B cell (primary cell): ENCODE data around the gene GPR148. TPM values are rescaled to one million over a fixed set of nuclear protein-coding genes. Genes with fewer than 3 reads are reported as not detected.

Source experiments
- ATAC-seq: fragments of 200-7000 bp; cut with Tn5 transposase; one replicate; pipeline ENCODE4 v1.10.0; 2021; ENCODE audit warnings: low read depth, mild to moderate bottlenecking, moderate number of reproducible peaks, moderate library complexity
- CTCF ChIA-PET: fragments of 350-600 bp; sonication (Branson Sonifier 250); formaldehyde crosslinking; loops from one replicate; lab custom pipeline; 2021; ENCODE audit warnings: antibody characterized with exemption, inconsistent platforms; lab: Charles Lee
- POLR2A ChIA-PET: fragments of 350-600 bp; sonication (Branson Sonifier 250); formaldehyde crosslinking; loops from one replicate; lab custom pipeline; 2021; ENCODE audit warnings: antibody characterized with exemption; lab: Charles Lee
- DNase-seq: peaks from one replicate; pipeline ENCODE4 v3.0.0; 2013
- H2AFZ ChIP-seq: 2 replicates; pipeline ENCODE4 v1.6.1; 2012; ENCODE audit warnings: mild to moderate bottlenecking, low read depth, low read length; ENCODE audit not compliant: insufficient read depth, poor library complexity, severe bottlenecking
- H3K27ac ChIP-seq, 2 donors: 1 replicate in 1 of 2; 2 replicates in 1 of 2; pipeline ENCODE4 v1.5.1; 2012 to 2013; ENCODE audit warnings: low read length in 2 of 2, mild to moderate bottlenecking in 2 of 2, moderate library complexity in 1 of 2
- H3K27me3 ChIP-seq, 4 experiments: fragments of 200-600 bp in 1 of 4; sonication (generic) in 1 of 4; replicated peaks in 1 of 4; 1 replicate in 2 of 4; 2 replicates in 2 of 4; pipeline versions ENCODE4 v1.6.1 to v1.7.0; 2013 to 2016; ENCODE audit warnings: low read length in 3 of 4, mild to moderate bottlenecking in 2 of 4, mixed read lengths in 1 of 4, moderate library complexity in 1 of 4; ENCODE audit not compliant: insufficient read depth in 4 of 4, control insufficient read depth in 3 of 4; ENCODE audit errors: control extremely low read depth in 1 of 4
- H3K36me3 ChIP-seq, 2 experiments: replicated peaks in 1 of 2; 1 replicate in 1 of 2; 2 replicates in 1 of 2; pipeline versions ENCODE4 v1.6.1 to v1.7.1; 2013; ENCODE audit warnings: low read length in 1 of 2; ENCODE audit not compliant: insufficient read depth in 2 of 2, control insufficient read depth in 1 of 2; ENCODE audit errors: control extremely low read depth in 1 of 2, extremely low read depth in 1 of 2
- H3K4me1 ChIP-seq, 2 donors: fragments of 200-600 bp in 1 of 2; sonication (generic) in 1 of 2; 1 replicate in 1 of 2; 2 replicates in 1 of 2; pipeline versions ENCODE4 v1.5.1 to v1.6.1; 2013 to 2017; ENCODE audit warnings: low read length in 2 of 2; ENCODE audit not compliant: control insufficient read depth in 2 of 2, insufficient read depth in 2 of 2
- H3K4me2 ChIP-seq: replicated peaks from 2 replicates; pipeline ENCODE3; 2012; ENCODE audit warnings: mild to moderate bottlenecking, low read depth, low read length; ENCODE audit not compliant: poor library complexity, severe bottlenecking
- H3K4me3 ChIP-seq, 5 experiments: fragments of 200-600 bp in 1 of 5; sonication (generic) in 1 of 5; 1 replicate in 3 of 5; 2 replicates in 2 of 5; pipeline versions ENCODE4 v1.5.1 to v1.7.0; 2011 to 2016; ENCODE audit warnings: low read length in 4 of 5, mild to moderate bottlenecking in 4 of 5, low read depth in 2 of 5, control low read depth in 1 of 5, moderate library complexity in 1 of 5; ENCODE audit not compliant: insufficient read depth in 1 of 5; ENCODE audit errors: control extremely low read depth in 1 of 5, extremely low read depth in 1 of 5
- H3K79me2 ChIP-seq: fragments of 200-600 bp; sonication (generic); one replicate; pipeline ENCODE4 v1.6.0; 2016; ENCODE audit warnings: low read length; ENCODE audit not compliant: control insufficient read depth, insufficient read depth
- H3K9ac ChIP-seq: fragments of 200-600 bp; sonication (generic); 2 replicates; pipeline ENCODE4 v1.6.1; 2017; ENCODE audit warnings: mild to moderate bottlenecking, low read length, moderate library complexity
- H3K9me3 ChIP-seq, 3 donors: one replicate each; pipeline versions ENCODE4 v1.6.1 to v1.7.1; 2013; ENCODE audit warnings: low read length in 2 of 3; ENCODE audit not compliant: control insufficient read depth in 2 of 3, insufficient read depth in 1 of 3; ENCODE audit errors: control extremely low read depth in 1 of 3
- H4K20me1 ChIP-seq: 2 replicates; pipeline ENCODE4 v1.6.0; 2012; ENCODE audit warnings: mild to moderate bottlenecking, low read length; ENCODE audit not compliant: insufficient read depth, control insufficient read depth, poor library complexity, severe bottlenecking
- H3K27ac Mint-ChIP-seq: one replicate; pipeline ENCODE4 v1.8.0; 2021; ENCODE audit warnings: mixed read lengths
- H3K27me3 Mint-ChIP-seq: one replicate; pipeline ENCODE4 v1.8.0; 2021; ENCODE audit warnings: mixed read lengths
- H3K4me1 Mint-ChIP-seq: one replicate; pipeline ENCODE4 v1.8.0; 2021; ENCODE audit warnings: mixed read lengths
- H3K4me3 Mint-ChIP-seq: one replicate; pipeline ENCODE4 v1.8.0; 2021; ENCODE audit warnings: mixed read lengths
- H3K9me3 Mint-ChIP-seq: one replicate; pipeline ENCODE4 v1.8.0; 2022; ENCODE audit warnings: mixed read lengths; ENCODE audit not compliant: insufficient read depth
- EZH2 ChIP-seq: IDR thresholded peaks from 2 replicates; pipeline ENCODE4 v1.6.1; 2012; ENCODE audit warnings: borderline replicate concordance, low read depth, mild to moderate bottlenecking, moderate library complexity, low read length; ENCODE audit not compliant: insufficient read depth, poor library complexity, severe bottlenecking
- WGBS: methylation state at CpG from one replicate; pipeline ENCODE4 v1.1.5; 2013; ENCODE audit warnings: missing lambda C conversion rate; ENCODE audit not compliant: insufficient coverage; 5-methylcytosine and 5-hydroxymethylcytosine counted together
- intact Hi-C: fragments of 100-400 bp; cut with micrococcal nuclease; formaldehyde crosslinking; loops from one replicate; pipeline ENCODE4 v1.10.0; 2022
- polyA plus RNA-seq: library from polyadenylated mRNA; depleted of rRNA; stranded (reverse); fragments of >200 nt; gene quantifications from 2 replicates; pipeline ENCODE4 v1.2.3, GENCODE V29; 2012
- total RNA-seq, 2 donors: library from RNA; stranded (reverse); fragments of 120-200 nt in 1 of 2; gene quantifications; 1 replicate in 1 of 2; 2 replicates in 1 of 2; pipeline versions ENCODE4 v1.2.3 to v1.2.4, GENCODE V29; 2013 to 2022
- TF ChIP-seq, protein P1 (sequence below): fragments of 200-600 bp; IDR thresholded peaks from one replicate; pipeline ENCODE4 v1.8.0; 2022; ENCODE audit warnings: antibody characterized with exemption, mild to moderate bottlenecking

Gene GPR148
- total and polyA plus RNA-seq, 2 donors (not counting 1 experiment from before 2014, with no cell fraction given) = not detected

DNA sequence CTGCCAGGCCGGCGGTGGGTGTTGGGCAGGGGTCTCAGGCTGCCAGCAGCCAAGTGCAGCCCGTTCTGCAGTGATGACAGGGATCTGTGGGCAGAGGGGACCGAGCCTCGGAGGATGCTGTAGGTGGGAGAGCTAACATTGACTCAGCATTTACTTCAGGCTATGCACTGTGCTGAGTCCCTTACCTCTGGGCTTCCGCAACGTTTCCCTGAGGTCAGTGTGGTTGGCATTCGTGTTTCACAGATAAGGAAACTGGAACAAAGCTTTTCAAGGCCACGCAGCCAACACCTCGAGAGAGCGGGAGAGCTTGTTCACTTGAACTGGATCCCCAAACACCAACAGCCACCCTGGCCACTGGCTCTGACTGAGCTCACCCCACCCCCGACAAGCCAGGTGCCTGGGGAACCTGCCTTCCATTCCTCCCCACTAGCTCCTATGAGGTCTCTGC is 839 bp upstream of the GPR148 start:
- Histone ChIP-seq H4K20me1 (no peaks in the 10 kb centered on the region), H3K27ac (no peak overlapping the region), H3K36me3 (no peaks in the 10 kb centered on the region), H3K9me3 (peaks cover 0 to 29% (median 0%) of the 10 kb centered on the region in 3 donors), H3K79me2 (no peaks in the 10 kb centered on the region), H3K9ac (peak overlapping the region; percentile 73), H3K4me2 (peak overlapping the region; percentile 87), H3K27me3 (peaks cover 0 to 27% (median 11%) of the 10 kb centered on the region in 4 experiments), H3K4me3 (peak overlapping the region in 4 of 5 experiments; percentile 34 to 67 (median 53)), H3K4me1 (peaks cover 20 to 24% of the 10 kb centered on the region in 2 donors), H2AFZ (peak overlapping the region; percentile 68)
- Mint-ChIP-seq H3K4me3 (peak overlapping the region; percentile 82), H3K4me1 (peaks cover 19% of the 10 kb centered on the region), H3K27me3 (peaks cover 5% of the 10 kb centered on the region), H3K9me3 (no peaks in the 10 kb centered on the region), H3K27ac (peak overlapping the region; percentile 63)
- no peak for DNase-seq
- intact Hi-C loops = no loop called here
- 8% methylated on average over 12 of the region's 12 CpGs for WGBS
- ChIA-PET POLR2A (no interaction called here), CTCF (interaction anchor here (0.6 to 1.7 kb wide), 2 partner anchors 11 to 69 kb away, joined by 3 to 7 read pairs; no protein-coding TSS in a partner anchor)
- ATAC-seq = peak; percentile 34
- TF ChIP-seq, protein P1, sequence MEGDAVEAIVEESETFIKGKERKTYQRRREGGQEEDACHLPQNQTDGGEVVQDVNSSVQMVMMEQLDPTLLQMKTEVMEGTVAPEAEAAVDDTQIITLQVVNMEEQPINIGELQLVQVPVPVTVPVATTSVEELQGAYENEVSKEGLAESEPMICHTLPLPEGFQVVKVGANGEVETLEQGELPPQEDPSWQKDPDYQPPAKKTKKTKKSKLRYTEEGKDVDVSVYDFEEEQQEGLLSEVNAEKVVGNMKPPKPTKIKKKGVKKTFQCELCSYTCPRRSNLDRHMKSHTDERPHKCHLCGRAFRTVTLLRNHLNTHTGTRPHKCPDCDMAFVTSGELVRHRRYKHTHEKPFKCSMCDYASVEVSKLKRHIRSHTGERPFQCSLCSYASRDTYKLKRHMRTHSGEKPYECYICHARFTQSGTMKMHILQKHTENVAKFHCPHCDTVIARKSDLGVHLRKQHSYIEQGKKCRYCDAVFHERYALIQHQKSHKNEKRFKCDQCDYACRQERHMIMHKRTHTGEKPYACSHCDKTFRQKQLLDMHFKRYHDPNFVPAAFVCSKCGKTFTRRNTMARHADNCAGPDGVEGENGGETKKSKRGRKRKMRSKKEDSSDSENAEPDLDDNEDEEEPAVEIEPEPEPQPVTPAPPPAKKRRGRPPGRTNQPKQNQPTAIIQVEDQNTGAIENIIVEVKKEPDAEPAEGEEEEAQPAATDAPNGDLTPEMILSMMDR = no peak
- no peak for TF ChIP-seq EZH2
